Stimulated activated CD8-positive, alpha-beta memory T cell treated with anti-CD3 and anti-CD28 coated beads, Interleukin-12 subunit alpha, Interleukin-12 subunit beta, amount 100 ng/mL, for 1 hour (primary cell): ENCODE data around the gene COMMD4.
"Not testable (repeated sequence)": the region's sequence is repeated elsewhere in the genome, so short reads cannot be mapped to it uniquely, and the experiment has no call there.

Source experiments
- DNase-seq: peaks from one replicate; pipeline ENCODE4 v3.0.0-alpha.2; 2020; ENCODE audit warnings: low read depth

COMMD4 gene

DNA sequence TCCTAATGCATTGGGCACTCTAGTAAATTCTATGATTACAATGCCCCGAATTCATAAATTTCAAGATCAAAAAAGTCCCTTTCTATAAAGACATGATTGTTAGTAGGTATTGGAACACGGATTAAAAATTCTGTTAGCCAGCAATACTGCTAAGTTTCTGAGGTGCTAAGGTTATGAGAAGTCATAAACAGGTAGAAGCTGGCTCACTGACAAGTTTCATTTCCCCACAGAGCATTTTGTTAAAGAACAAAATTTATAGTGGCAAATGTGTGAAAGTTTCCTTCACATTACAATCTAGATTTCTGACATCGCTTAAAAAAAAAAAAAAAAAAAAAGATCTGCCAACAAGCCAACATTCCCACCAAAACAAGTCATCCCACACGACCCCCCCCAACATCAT lies 44.9 kb downstream of the COMMD4 start:
- no peak for DNase-seq

DNA sequence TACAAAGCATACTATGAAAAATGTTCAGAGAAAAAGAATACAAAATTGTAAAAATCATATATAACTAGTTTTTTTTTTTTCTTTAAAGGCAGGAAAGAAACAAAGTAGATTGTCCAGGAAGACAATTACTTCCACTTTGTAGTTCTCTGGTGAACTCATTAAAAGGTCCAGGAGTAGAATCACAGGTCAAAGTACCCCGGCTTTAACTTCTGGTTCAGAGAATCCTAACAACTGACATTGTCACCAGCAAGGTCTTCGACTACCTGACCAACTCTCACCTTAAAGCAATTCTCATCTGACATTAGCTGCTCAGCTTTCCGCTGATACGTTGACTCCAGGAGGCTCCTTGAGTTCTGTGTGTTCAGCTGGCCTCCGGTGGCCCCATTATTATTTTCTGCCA lies 48.1 kb downstream of the COMMD4 start:
- not testable (repeated sequence) for DNase-seq
